Nephron (organoid): Measurements from ENCODE around the gene TAP1.

Experiments
- H3K27ac Mint-ChIP-seq, 3 experiments: 2 replicates each; pipeline ENCODE4 v1.8.0; 2020; ENCODE audit warnings: mixed read lengths in 3 of 3, mild to moderate bottlenecking in 2 of 3, moderate library complexity in 1 of 3
- H3K27me3 Mint-ChIP-seq: 2 replicates; pipeline ENCODE4 v1.8.0; 2021; ENCODE audit warnings: low read depth, mild to moderate bottlenecking, moderate library complexity, mixed read lengths
- H3K36me3 Mint-ChIP-seq: 2 replicates; pipeline ENCODE4 v1.8.0; 2020; ENCODE audit warnings: low read depth, mixed read lengths
- H3K4me1 Mint-ChIP-seq: 2 replicates; pipeline ENCODE4 v1.8.0; 2020; ENCODE audit warnings: mixed read lengths
- H3K4me3 Mint-ChIP-seq, 3 experiments: 2 replicates each; pipeline ENCODE4 v1.8.0; 2020; ENCODE audit warnings: mild to moderate bottlenecking in 3 of 3, mixed read lengths in 3 of 3, moderate library complexity in 2 of 3
- H3K9me3 Mint-ChIP-seq: 2 replicates; pipeline ENCODE4 v1.8.0; 2020; ENCODE audit warnings: mixed read lengths
- TF ChIP-seq, protein P1 (sequence below), 3 experiments: fragments of 200-600 bp; sonication (generic); IDR thresholded peaks; one replicate each; pipeline ENCODE4 v1.5.0; 2021; ENCODE audit warnings: antibody characterized with exemption in 3 of 3; ENCODE audit not compliant: unreplicated experiment in 3 of 3

The TAP1 gene

DNA sequence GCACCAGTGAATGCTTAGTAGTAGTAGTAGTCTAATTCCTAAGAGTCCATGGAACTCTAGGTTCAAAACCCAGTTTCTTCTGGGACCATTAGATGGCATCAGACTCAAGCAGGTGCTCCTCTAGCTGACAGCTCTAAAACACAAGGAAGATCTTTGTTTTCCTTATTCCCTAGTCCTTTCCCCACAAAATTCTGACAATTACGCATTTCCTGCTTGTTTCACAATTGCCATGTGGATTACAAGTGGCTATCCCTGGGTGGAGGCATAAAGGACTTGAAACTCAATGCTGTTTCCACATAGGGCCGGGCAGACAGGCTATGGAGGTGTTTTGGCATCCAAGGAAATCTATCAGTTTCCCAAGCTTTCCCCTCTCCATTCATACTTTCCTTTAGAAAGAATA lies 27.5 kb downstream of the TAP1 start:
- Mint-ChIP-seq H3K27me3 (peaks cover 7% of the 10 kb centered on the region), H3K9me3 (no peaks in the 10 kb centered on the region), H3K27ac (no peak overlapping the region), H3K4me1 (no peaks in the 10 kb centered on the region), H3K4me3 (no peak overlapping the region), H3K36me3 (no peaks in the 10 kb centered on the region)
- TF ChIP-seq, protein P1, sequence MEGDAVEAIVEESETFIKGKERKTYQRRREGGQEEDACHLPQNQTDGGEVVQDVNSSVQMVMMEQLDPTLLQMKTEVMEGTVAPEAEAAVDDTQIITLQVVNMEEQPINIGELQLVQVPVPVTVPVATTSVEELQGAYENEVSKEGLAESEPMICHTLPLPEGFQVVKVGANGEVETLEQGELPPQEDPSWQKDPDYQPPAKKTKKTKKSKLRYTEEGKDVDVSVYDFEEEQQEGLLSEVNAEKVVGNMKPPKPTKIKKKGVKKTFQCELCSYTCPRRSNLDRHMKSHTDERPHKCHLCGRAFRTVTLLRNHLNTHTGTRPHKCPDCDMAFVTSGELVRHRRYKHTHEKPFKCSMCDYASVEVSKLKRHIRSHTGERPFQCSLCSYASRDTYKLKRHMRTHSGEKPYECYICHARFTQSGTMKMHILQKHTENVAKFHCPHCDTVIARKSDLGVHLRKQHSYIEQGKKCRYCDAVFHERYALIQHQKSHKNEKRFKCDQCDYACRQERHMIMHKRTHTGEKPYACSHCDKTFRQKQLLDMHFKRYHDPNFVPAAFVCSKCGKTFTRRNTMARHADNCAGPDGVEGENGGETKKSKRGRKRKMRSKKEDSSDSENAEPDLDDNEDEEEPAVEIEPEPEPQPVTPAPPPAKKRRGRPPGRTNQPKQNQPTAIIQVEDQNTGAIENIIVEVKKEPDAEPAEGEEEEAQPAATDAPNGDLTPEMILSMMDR (IDR thresholded peaks at IDR 0.05; ENCODE audit: unreplicated experiment in 3 of 3) = peak; percentile 31 to 44 (median 33)

DNA sequence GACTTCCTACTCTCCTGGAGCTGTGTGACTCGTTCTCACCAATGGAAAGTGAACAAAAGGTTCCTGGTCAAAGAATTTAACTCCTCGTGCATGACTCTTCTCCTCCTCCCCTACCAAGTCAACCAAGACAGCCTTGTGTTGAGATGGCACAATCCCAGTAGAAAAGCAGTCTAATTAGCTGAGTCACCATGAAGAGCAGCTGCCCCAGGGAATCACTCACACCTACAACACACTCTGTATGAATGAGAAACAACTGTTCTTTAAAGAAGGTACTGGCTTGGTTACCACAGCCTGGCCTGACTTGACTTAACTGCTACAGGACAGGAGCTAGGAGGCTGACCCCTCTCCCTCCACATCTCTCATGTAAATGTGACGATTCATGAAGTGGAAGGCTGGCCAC lies 33.8 kb downstream of the TAP1 start:
- TF ChIP-seq, protein P1 (IDR thresholded peaks at IDR 0.05; ENCODE audit: unreplicated experiment in 3 of 3) = no peak
- Mint-ChIP-seq H3K9me3 (no peaks in the 10 kb centered on the region), H3K36me3 (no peaks in the 10 kb centered on the region), H3K4me3 (no peak overlapping the region), H3K27me3 (peaks cover 9% of the 10 kb centered on the region), H3K4me1 (no peaks in the 10 kb centered on the region), H3K27ac (no peak overlapping the region)

DNA sequence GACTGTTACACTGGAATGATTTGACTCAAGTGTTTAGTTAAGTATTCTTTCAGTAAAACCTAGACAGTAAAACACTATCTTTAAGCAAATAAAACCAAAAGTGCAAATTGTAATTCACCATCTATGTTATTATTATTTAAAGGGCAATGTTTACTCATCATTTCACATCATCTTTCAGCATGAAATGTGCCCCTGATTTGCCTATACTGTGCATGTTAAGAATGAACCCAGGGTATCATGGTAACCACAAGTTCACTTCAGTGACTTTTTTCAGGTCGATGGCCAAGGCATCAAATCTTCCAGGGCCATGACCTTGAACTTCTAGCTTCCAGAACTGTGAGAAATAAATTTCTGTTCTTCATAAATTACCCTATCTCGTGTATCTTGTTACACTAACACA lies 34.6 kb downstream of the TAP1 start:
- H3K4me1 Mint-ChIP-seq = no peaks in the 10 kb centered on the region
- H3K9me3 Mint-ChIP-seq = no peaks in the 10 kb centered on the region
- no peak overlapping the region for H3K4me3 Mint-ChIP-seq
- H3K27me3 Mint-ChIP-seq = peaks cover 13% of the 10 kb centered on the region
- no peaks in the 10 kb centered on the region for H3K36me3 Mint-ChIP-seq
- TF ChIP-seq, protein P1 (IDR thresholded peaks at IDR 0.05; ENCODE audit: unreplicated experiment in 3 of 3) = no peak
- no peak overlapping the region for H3K27ac Mint-ChIP-seq

DNA sequence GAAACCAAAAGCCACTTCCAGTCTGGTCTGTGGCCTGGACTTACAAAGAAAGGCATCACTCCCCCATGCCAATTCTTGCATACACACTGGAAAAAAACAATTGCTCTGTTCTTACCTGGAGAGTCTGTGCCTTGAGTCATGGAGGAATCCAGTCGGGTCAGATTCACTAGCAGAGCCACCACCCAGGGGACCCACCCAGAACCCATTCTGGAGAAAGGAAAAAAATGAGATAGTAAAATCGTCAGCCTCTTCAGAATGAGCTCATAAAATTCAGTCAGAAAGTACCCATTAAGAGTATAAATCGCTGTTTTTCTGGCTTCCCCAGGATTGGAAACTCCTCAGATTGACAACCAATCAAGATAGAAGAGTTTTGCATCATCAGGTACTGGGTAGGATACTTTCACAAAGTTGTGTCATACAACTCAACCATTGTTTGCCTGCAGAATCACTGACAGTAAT lies 36.7 kb downstream of the TAP1 start, which contains the start of gene HLA-DOB:
Gene HLA-DOB, minus strand, starts transcription at position 257 of the 459 bp plus-strand sequence. Its CDS starts 51 bp downstream, at position 206.
- H3K36me3 Mint-ChIP-seq = no peaks in the 10 kb centered on the region
- H3K4me3 Mint-ChIP-seq = no peak within 1 kb of the TSS
- no peak within 1 kb of the TSS for H3K27ac Mint-ChIP-seq
- H3K9me3 Mint-ChIP-seq = no peaks in the 10 kb centered on the region
- H3K4me1 Mint-ChIP-seq = no peaks in the 10 kb centered on the region
- H3K27me3 Mint-ChIP-seq = peaks cover 24% of the 10 kb centered on the region
- TF ChIP-seq, protein P1 (IDR thresholded peaks at IDR 0.05; ENCODE audit: unreplicated experiment in 3 of 3) = no peak

DNA sequence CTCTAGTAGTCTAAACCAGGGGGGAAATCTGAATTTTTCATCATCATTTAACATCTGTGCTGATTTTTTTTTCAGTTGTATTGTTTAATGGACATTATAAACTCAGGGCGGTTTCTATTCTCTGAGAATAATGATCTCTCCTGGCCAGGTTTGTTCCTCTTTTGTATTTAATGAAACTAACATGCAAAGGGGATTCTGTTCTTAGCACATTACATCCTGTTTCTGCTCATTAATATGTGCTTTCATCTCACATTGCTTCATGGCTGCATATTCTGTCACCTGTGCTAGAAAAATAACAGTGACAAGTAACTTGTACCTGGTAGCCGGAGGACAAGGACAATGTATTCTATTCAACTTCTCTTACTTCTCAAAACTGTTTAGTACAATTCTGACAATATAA lies 37.5 kb downstream of the TAP1 start:
- peaks cover 24% of the 10 kb centered on the region for H3K27me3 Mint-ChIP-seq
- H3K4me1 Mint-ChIP-seq = no peaks in the 10 kb centered on the region
- TF ChIP-seq, protein P1 (IDR thresholded peaks at IDR 0.05; ENCODE audit: unreplicated experiment in 3 of 3) = no peak
- no peak overlapping the region for H3K4me3 Mint-ChIP-seq
- no peaks in the 10 kb centered on the region for H3K9me3 Mint-ChIP-seq
- no peak overlapping the region for H3K27ac Mint-ChIP-seq
- no peaks in the 10 kb centered on the region for H3K36me3 Mint-ChIP-seq

DNA sequence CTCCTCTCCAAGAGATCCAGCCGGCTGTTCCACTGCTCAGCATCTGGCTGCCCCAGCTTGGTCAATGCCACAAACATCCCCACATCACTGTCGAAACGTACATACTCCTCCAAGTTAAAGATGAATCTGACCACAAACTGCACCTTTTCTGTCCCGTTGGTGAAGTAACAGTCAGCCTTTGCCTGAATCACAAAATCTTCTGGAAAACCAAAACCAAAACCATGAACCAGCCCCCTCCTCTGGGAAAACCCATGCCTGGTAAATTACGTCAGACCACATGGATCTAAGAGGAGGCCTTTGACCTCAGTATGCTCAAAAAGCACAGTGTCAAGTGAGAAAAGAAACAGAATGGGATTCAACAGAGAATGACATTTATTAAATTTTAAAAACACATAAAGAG lies 38.4 kb downstream of the TAP1 start:
- Mint-ChIP-seq H3K4me3 (no peak overlapping the region), H3K9me3 (no peaks in the 10 kb centered on the region), H3K27me3 (peaks cover 18% of the 10 kb centered on the region), H3K4me1 (no peaks in the 10 kb centered on the region), H3K27ac (no peak overlapping the region), H3K36me3 (no peaks in the 10 kb centered on the region)
- TF ChIP-seq, protein P1 (IDR thresholded peaks at IDR 0.05; ENCODE audit: unreplicated experiment in 3 of 3) = no peak
